Common myeloid progenitor, CD34-positive (primary cell): ENCODE results near the gene ACADSB.

Experiments used
- CTCF ChIA-PET: fragments of 350-600 bp; sonication (Branson Sonifier 250); formaldehyde crosslinking; loops from one replicate; lab custom pipeline; 2021; ENCODE audit warnings: antibody characterized with exemption; lab: Charles Lee
- POLR2A ChIA-PET: fragments of 350-600 bp; sonication (Branson Sonifier 250); formaldehyde crosslinking; loops from one replicate; lab custom pipeline; 2021; ENCODE audit warnings: antibody characterized with exemption; lab: Charles Lee
- DNase-seq, 3 donors: peaks; one replicate each; pipeline versions ENCODE4 v3.0.0 to v3.0.0-alpha.2; 2013
- H3K27ac ChIP-seq, 2 experiments: 1 replicate in 1 of 2; 2 replicates in 1 of 2; pipeline ENCODE4 v1.7.0; 2013; ENCODE audit warnings: inconsistent platforms in 2 of 2, low read length in 2 of 2, mild to moderate bottlenecking in 2 of 2, low read depth in 1 of 2, moderate library complexity in 1 of 2; ENCODE audit not compliant: severe bottlenecking in 2 of 2, insufficient read depth in 1 of 2, poor library complexity in 1 of 2
- H3K27me3 ChIP-seq, 5 experiments: replicated peaks in 2 of 5; 1 replicate in 3 of 5; 2 replicates in 2 of 5; pipeline versions ENCODE4 v1.6.1 to v1.7.0; 2013; ENCODE audit warnings: low read length in 4 of 5, mild to moderate bottlenecking in 2 of 5, moderate library complexity in 2 of 5, inconsistent platforms in 1 of 5; ENCODE audit not compliant: insufficient read depth in 5 of 5, control insufficient read depth in 4 of 5
- H3K36me3 ChIP-seq, 4 experiments: 1 replicate in 2 of 4; 2 replicates in 2 of 4; pipeline versions ENCODE4 v1.6.1 to v1.7.0; 2013; ENCODE audit warnings: low read length in 3 of 4, control low read depth in 1 of 4, mild to moderate bottlenecking in 1 of 4; ENCODE audit not compliant: control insufficient read depth in 4 of 4, insufficient read depth in 4 of 4
- H3K4me1 ChIP-seq, 4 experiments: 1 replicate in 3 of 4; 2 replicates in 1 of 4; pipeline versions ENCODE4 v1.6.1 to v1.7.1; 2013; ENCODE audit warnings: low read length in 3 of 4, mild to moderate bottlenecking in 3 of 4, control low read depth in 1 of 4, inconsistent platforms in 1 of 4, moderate library complexity in 1 of 4; ENCODE audit not compliant: control insufficient read depth in 4 of 4, insufficient read depth in 4 of 4; ENCODE audit errors: control extremely low read depth in 1 of 4
- H3K4me3 ChIP-seq, 7 experiments: 1 replicate in 4 of 7; 2 replicates in 3 of 7; pipeline versions ENCODE4 v1.5.1 to v1.7.0; 2013; ENCODE audit warnings: mild to moderate bottlenecking in 7 of 7, low read length in 6 of 7, moderate library complexity in 6 of 7, inconsistent platforms in 2 of 7, low read depth in 2 of 7, control low read depth in 1 of 7; ENCODE audit not compliant: insufficient read depth in 4 of 7, control insufficient read depth in 1 of 7; ENCODE audit errors: extremely low read depth in 1 of 7
- H3K9me3 ChIP-seq, 5 experiments: 1 replicate in 4 of 5; 2 replicates in 1 of 5; pipeline versions ENCODE4 v1.6.1 to v1.7.1; 2013; ENCODE audit warnings: low read length in 4 of 5, mild to moderate bottlenecking in 2 of 5, inconsistent platforms in 1 of 5, low read depth in 1 of 5, moderate library complexity in 1 of 5; ENCODE audit not compliant: control insufficient read depth in 4 of 5, insufficient read depth in 2 of 5; ENCODE audit errors: control extremely low read depth in 1 of 5
- WGBS: methylation state at CpG from one replicate; pipeline ENCODE4 v1.1.5; 2013; ENCODE audit not compliant: insufficient coverage; 5-methylcytosine and 5-hydroxymethylcytosine counted together

Gene ACADSB

DNA sequence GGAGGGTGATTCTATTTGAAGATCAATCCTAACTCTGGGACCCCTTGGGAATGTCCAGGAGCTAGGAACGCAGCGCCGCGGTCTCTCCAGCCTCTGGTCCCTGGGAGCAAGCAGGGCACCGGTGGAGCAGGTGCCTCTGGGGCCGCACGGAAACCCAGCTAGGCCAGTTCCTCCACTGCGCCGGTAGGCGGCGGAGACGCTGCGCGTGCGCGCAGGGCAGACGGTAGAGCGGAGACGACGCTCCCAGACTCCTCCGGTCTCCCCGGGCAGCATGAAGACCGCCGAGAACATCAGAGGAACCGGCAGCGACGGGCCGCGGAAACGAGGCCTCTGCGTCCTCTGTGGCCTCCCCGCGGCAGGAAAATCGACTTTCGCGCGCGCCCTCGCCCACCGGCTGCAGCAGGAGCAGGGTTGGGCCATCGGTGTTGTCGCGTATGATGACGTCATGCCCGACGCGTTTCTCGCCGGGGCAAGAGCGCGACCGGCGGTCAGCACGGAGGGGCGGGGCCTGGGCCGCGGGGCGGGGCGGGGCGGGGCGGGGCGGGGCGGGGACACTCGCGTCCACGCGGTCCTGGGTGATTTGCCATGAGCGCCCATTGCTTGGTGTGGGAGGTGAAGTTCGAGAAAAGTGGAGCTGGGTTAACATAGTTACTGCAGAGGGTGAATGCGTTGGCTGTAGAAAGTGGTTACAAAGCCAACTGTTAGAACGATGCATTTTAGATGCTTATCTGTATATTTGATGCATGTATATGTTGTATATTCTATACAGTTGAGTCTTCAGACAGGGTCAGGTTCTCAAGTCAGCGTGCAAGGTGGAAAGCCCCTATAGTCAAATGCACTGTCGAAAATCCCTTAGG is 28.4 kb upstream of the ACADSB start, which contains the start of gene PSTK:
PSTK (plus strand) TSS at position 193 of the 857 bp plus-strand sequence; CDS start at position 272, 79 bp downstream.
- ChIA-PET POLR2A (interaction anchor here (0.8 to 1.0 kb wide), 2 partner anchors 18 to 28 kb away, joined by 3 to 6 read pairs; partner anchors contain the start of gene IKZF5), CTCF (interaction anchor here (0.8 to 5.6 kb wide), 13 partner anchors 10 to 154 kb away, joined by 3 to 32 read pairs (median 4); partner anchors contain the start of genes ACADSB and IKZF5)
- 1% methylated on average over 54 of the region's 73 CpGs for WGBS
- peak; percentile 94 to 96 (median 96) for DNase-seq
- Histone ChIP-seq H3K4me1 (peaks cover 9 to 19% (median 14%) of the 10 kb centered on the region in 4 experiments), H3K36me3 (peaks cover 0 to 7% (median 0%) of the 10 kb centered on the region in 4 experiments), H3K4me3 (peak within 1 kb of the TSS; percentile 65 to 90 (median 82)), H3K9me3 (no peaks in the 10 kb centered on the region), H3K27ac (peak within 1 kb of the TSS; percentile 60 to 85), H3K27me3 (no peaks in the 10 kb centered on the region)

DNA sequence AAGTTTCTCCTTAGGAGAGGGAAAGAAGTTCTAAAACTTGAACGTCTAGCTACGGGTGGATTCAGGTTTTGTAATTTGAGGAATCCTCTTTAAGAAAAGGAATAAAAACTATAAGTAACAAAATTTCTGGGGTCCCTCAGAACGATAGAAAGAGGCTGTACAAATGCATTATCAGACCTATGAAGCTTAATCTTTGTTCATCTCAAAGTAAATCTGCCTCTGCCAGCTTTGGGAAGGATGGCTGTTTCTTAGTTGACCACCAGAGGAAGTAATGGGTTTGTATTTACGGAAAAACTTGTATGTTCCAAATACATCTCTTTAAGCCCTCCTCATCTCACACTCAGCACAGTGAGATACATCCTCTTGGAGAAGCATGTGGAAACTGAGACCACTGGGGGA is 27.7 kb upstream of the ACADSB start:
- peak overlapping the region in 6 of 7 experiments; percentile 56 to 87 (median 76) for H3K4me3 ChIP-seq
- DNase-seq, result peak; percentile 62 to 72 (median 69)
- H3K9me3 ChIP-seq, result no peaks in the 10 kb centered on the region
- ChIA-PET CTCF (interaction anchor here (0.8 to 5.6 kb wide), 9 partner anchors 10 to 154 kb away, joined by 3 to 32 read pairs (median 4); partner anchors contain the start of genes ACADSB and IKZF5), POLR2A (interaction anchor here (0.8 to 1.0 kb wide), 2 partner anchors 17 to 27 kb away, joined by 3 to 6 read pairs; partner anchors contain the start of gene IKZF5)
- peaks cover 9 to 19% (median 14%) of the 10 kb centered on the region in 4 experiments for H3K4me1 ChIP-seq
- peaks cover 0 to 7% (median 0%) of the 10 kb centered on the region in 4 experiments for H3K36me3 ChIP-seq
- WGBS, result no CpG with 5 or more reads among the region's 4 CpGs
- no peaks in the 10 kb centered on the region for H3K27me3 ChIP-seq
- no peak overlapping the region for H3K27ac ChIP-seq

DNA sequence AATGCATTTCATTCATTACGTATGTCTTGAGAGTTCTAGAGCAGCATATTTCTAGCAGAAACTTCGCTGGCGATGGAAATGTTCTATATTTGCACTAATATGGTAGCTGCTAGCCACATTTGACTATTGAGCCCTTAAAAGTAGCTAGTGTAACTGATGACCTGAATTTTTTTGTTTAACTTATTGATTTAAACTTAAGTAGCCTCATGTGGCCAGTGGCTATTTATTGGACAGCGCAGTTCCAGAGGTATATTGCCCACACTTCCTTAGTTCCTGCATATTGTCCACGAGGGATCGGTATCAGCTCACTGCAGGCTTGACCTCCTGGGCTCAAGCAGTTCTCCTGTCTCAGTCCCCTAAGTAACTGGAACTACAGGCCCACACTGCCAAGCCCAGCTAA is 24.9 kb upstream of the ACADSB start:
- H3K9me3 ChIP-seq, result no peaks in the 10 kb centered on the region
- ChIA-PET POLR2A (no interaction called here), CTCF (interaction anchor here (0.6 to 5.6 kb wide), 5 partner anchors 10 to 1250 kb away, joined by 3 to 32 read pairs (median 7); partner anchors contain the start of genes ACADSB and IKZF5)
- no peak overlapping the region for H3K27ac ChIP-seq
- no peaks in the 10 kb centered on the region for H3K27me3 ChIP-seq
- no peak overlapping the region for H3K4me3 ChIP-seq
- peaks cover 9 to 19% (median 14%) of the 10 kb centered on the region in 4 experiments for H3K4me1 ChIP-seq
- H3K36me3 ChIP-seq, result peaks cover 0 to 10% (median 0%) of the 10 kb centered on the region in 4 experiments
- 92% methylated on average over 4 of the region's 6 CpGs for WGBS
- no peak for DNase-seq

DNA sequence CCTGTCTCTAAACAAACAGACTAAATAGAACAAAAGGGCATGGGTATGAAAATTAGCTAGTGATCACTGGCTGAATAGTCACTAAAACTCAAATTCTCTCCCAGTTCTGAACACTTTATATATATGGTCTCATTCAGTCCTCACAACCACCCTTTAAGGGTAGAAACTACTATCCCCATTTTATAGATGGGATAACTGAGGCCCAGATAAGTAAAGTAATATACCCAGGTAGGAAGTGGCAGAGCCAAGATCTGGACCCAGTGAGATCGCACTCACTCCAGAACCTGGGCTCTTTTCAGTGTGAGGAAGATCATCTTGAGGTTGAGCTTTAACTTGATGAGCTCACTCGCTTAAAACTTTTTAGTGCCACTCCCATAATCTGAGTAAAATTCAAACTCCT is 24.1 kb upstream of the ACADSB start:
- peaks cover 9 to 16% (median 12%) of the 10 kb centered on the region in 4 experiments for H3K4me1 ChIP-seq
- DNase-seq, result no peak
- H3K4me3 ChIP-seq, result no peak overlapping the region
- WGBS, result 96% methylated on average over 2 of the region's 2 CpGs
- H3K9me3 ChIP-seq, result no peaks in the 10 kb centered on the region
- no peaks in the 10 kb centered on the region for H3K27me3 ChIP-seq
- ChIA-PET POLR2A (no interaction called here), CTCF (interaction anchor here (2.7 to 5.6 kb wide), 2 partner anchors 9 to 22 kb away, joined by 7 to 32 read pairs; partner anchors contain the start of genes ACADSB and IKZF5)
- no peak overlapping the region for H3K27ac ChIP-seq
- peaks cover 0 to 10% (median 0%) of the 10 kb centered on the region in 4 experiments for H3K36me3 ChIP-seq

DNA sequence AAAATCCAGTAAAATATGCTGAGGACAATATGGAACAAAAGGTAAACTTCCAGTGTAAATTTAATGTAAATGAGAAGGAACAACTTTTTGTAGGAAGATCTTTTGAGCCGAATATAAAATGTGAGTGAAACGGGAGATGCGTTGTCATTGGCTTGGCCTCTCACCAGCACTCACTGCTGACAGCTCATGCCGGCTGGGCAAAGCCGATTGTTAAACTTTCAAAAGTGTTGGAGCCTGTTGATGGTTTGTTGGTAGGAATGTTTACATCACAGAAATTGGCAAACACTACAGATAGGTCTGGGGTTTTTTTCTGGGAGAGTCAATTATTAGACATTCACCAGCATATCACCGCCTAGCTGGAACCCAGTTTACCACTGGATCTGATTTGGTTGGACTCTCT is 22.5 kb upstream of the ACADSB start:
- H3K4me3 ChIP-seq, result no peak overlapping the region
- H3K27ac ChIP-seq, result no peak overlapping the region
- peaks cover 0 to 12% (median 2%) of the 10 kb centered on the region in 4 experiments for H3K36me3 ChIP-seq
- 100% methylated on average over 1 of the region's 6 CpGs for WGBS
- peaks cover 0 to 4% (median 2%) of the 10 kb centered on the region in 4 experiments for H3K4me1 ChIP-seq
- CTCF ChIA-PET, result no interaction called here
- POLR2A ChIA-PET, result no interaction called here
- no peak for DNase-seq
- H3K9me3 ChIP-seq, result no peaks in the 10 kb centered on the region
- H3K27me3 ChIP-seq, result no peaks in the 10 kb centered on the region

DNA sequence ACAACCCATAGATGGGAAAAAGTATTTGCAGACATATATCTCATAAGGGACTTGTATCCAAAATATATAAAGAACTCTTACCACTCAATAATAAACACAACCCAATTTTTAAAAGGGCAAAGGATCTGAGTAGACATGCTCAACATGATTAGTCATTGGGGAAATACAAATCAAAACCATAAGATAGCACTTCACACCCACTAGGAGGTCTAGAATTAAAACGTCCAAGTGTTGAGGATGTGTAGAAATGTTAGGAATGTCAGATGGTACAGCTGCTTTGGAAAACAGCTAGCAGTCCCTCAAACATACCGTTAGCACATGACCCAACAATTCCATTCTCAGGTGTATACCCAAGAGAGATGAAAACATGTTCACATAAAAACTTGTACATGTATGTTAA is 20.3 kb upstream of the ACADSB start:
- POLR2A ChIA-PET, result no interaction called here
- DNase-seq, result no peak
- H3K36me3 ChIP-seq, result peaks cover 3 to 12% (median 4%) of the 10 kb centered on the region in 4 experiments
- H3K9me3 ChIP-seq, result no peaks in the 10 kb centered on the region
- H3K27me3 ChIP-seq, result no peaks in the 10 kb centered on the region
- no peaks in the 10 kb centered on the region for H3K4me1 ChIP-seq
- H3K27ac ChIP-seq, result no peak overlapping the region
- WGBS, result no CpG with 5 or more reads among the region's 2 CpGs
- CTCF ChIA-PET, result no interaction called here
- H3K4me3 ChIP-seq, result no peak overlapping the region
